Measurements from ENCODE around the gene KRT76. TPM values are rescaled to one million over a fixed set of nuclear protein-coding genes. Genes with fewer than 3 reads are reported as not detected.

Gene KRT76
- total RNA-seq, 1 donor, result not detected

GRCh38 chr12:52812749-52813148 is 35.6 kb upstream of the KRT76 start:
- no peak for TF ChIP-seq CTCF (IDR thresholded peaks at IDR 0.05; ENCODE audit: insufficient read depth, low read length)
- no peak overlapping the region for H3K4me3 ChIP-seq (ENCODE audit: low read depth, low read length)
- no peak for DNase-seq (ENCODE audit: low read depth)

GRCh38 chr12:52812073-52812400 is 34.9 kb upstream of the KRT76 start:
- no peak for DNase-seq (ENCODE audit: low read depth)
- no peak for TF ChIP-seq CTCF (IDR thresholded peaks at IDR 0.05; ENCODE audit: insufficient read depth, low read length)
- H3K4me3 ChIP-seq (ENCODE audit: low read depth, low read length), result no peak overlapping the region

GRCh38 chr12:52811191-52812072 is 34.3 kb upstream of the KRT76 start:
- H3K4me3 ChIP-seq (ENCODE audit: low read depth, low read length), result no peak overlapping the region
- no peak for DNase-seq (ENCODE audit: low read depth)
- no peak for TF ChIP-seq CTCF (IDR thresholded peaks at IDR 0.05; ENCODE audit: insufficient read depth, low read length)

GRCh38 chr12:52810554-52810953 is 33.4 kb upstream of the KRT76 start:
- no peak for DNase-seq (ENCODE audit: low read depth)
- H3K4me3 ChIP-seq (ENCODE audit: low read depth, low read length), result no peak overlapping the region
- no peak for TF ChIP-seq CTCF (IDR thresholded peaks at IDR 0.05; ENCODE audit: insufficient read depth, low read length)

GRCh38 chr12:52809166-52809565 is 32.0 kb upstream of the KRT76 start:
- DNase-seq (ENCODE audit: low read depth), result no peak
- H3K4me3 ChIP-seq (ENCODE audit: low read depth, low read length), result no peak overlapping the region
- TF ChIP-seq CTCF (IDR thresholded peaks at IDR 0.05; ENCODE audit: insufficient read depth, low read length), result no peak

GRCh38 chr12:52808573-52809160 is 31.5 kb upstream of the KRT76 start:
- no peak for DNase-seq (ENCODE audit: low read depth)
- TF ChIP-seq CTCF (IDR thresholded peaks at IDR 0.05; ENCODE audit: insufficient read depth, low read length), result no peak
- no peak overlapping the region for H3K4me3 ChIP-seq (ENCODE audit: low read depth, low read length)
